ENCODE data around the gene CAMK1D. TPM values are rescaled to one million over a fixed set of nuclear protein-coding genes. Genes with fewer than 3 reads are reported as not detected.
A peak's percentile ranks its signal among the peaks of the same experiment; 100 is the strongest.

Gene CAMK1D
- total RNA-seq, 1 experiment from 2014 or later: 6.0 TPM

DNA sequence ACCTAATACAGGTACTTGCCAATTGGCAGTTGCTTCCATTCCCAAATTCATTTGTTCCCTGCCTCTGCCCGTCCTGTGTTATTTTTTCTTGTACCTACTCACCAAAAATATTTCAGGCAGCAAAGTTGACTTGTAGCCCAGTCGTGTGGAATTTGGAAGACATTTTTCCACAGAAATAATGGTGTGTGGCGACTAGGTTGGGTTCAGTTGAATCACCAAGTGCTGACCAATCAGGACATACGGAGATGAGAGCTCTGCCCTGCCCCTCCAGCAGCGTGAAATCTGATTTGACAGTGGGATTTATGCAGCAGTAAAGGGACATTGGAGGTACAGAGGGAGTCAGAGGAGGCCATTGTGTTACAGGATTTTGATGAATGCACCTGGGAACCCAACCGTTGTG lies 435.3 kb downstream of the CAMK1D start:
- ChIA-PET CTCF (interaction anchor here (0.5 kb wide), 1 partner anchor 266 kb away, joined by 8 read pairs; no protein-coding TSS in a partner anchor), POLR2A (ENCODE audit: unreplicated experiment) (no interaction called here)
- H3K27ac ChIP-seq: no peak overlapping the region
- H3K4me1 ChIP-seq (replicated peaks; ENCODE audit: insufficient read depth): no peaks in the 10 kb centered on the region
- no peak overlapping the region for H3K4me3 ChIP-seq
- H3K4me2 ChIP-seq: no peak overlapping the region
- no peak overlapping the region for H2AFZ ChIP-seq
- no TSS peak for BruUV-seq (replicated peaks)
- no peaks in the 10 kb centered on the region for H3K27me3 ChIP-seq (ENCODE audit: insufficient read depth, low read depth)
- TF ChIP-seq EZH2 (IDR thresholded peaks at IDR 0.05; ENCODE audit: low read depth): no peak
- TF ChIP-seq, protein P1, sequence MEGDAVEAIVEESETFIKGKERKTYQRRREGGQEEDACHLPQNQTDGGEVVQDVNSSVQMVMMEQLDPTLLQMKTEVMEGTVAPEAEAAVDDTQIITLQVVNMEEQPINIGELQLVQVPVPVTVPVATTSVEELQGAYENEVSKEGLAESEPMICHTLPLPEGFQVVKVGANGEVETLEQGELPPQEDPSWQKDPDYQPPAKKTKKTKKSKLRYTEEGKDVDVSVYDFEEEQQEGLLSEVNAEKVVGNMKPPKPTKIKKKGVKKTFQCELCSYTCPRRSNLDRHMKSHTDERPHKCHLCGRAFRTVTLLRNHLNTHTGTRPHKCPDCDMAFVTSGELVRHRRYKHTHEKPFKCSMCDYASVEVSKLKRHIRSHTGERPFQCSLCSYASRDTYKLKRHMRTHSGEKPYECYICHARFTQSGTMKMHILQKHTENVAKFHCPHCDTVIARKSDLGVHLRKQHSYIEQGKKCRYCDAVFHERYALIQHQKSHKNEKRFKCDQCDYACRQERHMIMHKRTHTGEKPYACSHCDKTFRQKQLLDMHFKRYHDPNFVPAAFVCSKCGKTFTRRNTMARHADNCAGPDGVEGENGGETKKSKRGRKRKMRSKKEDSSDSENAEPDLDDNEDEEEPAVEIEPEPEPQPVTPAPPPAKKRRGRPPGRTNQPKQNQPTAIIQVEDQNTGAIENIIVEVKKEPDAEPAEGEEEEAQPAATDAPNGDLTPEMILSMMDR (conservative IDR thresholded peaks at IDR 0.05): no peak
- H3F3A ChIP-seq (ENCODE audit: insufficient read depth, low read depth): no peaks in the 10 kb centered on the region
- no peaks in the 10 kb centered on the region for H3K79me2 ChIP-seq (ENCODE audit: low read depth)
- no peaks in the 10 kb centered on the region for H3K9me2 ChIP-seq (ENCODE audit: insufficient read depth)
- no peak for DNase-seq
- H4K20me1 ChIP-seq (ENCODE audit: insufficient read depth): no peaks in the 10 kb centered on the region
- no peaks in the 10 kb centered on the region for H3K36me3 ChIP-seq (ENCODE audit: low read depth)
- intact Hi-C loops (cut with micrococcal nuclease; ENCODE audit: unreplicated experiment): loop anchor here (5.0 kb wide), 1 partner anchor 118 kb away; no protein-coding TSS in a partner anchor
- H3K9me3 ChIP-seq (ENCODE audit: insufficient read depth, low read depth): no peaks in the 10 kb centered on the region

DNA sequence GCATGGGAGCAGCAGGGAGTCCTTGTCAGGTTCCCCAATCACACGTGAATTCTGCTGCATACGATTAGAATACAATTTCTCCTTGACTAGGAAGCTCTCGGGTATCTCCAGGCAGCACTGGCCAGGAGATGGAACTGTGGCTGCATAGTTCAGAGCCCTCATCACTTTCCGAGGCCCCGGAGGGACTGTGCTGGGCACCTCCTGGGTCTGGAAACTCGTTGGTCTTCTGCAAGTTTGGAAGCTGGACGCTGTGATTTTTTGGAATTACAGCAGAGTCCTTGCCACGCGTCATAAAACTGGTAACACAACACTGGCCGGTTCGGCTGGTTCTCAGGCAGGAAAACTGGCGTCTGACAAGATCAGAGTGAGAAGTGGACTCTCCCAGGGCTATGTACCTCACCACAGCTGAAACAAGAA lies 436.1 kb downstream of the CAMK1D start:
- H3K4me2 ChIP-seq: no peak overlapping the region
- intact Hi-C loops (cut with micrococcal nuclease; ENCODE audit: unreplicated experiment): no loop called here
- BruUV-seq (replicated peaks): no TSS peak
- no peaks in the 10 kb centered on the region for H3K4me1 ChIP-seq (replicated peaks; ENCODE audit: insufficient read depth)
- CTCF ChIA-PET: no interaction called here
- H4K20me1 ChIP-seq (ENCODE audit: insufficient read depth): no peaks in the 10 kb centered on the region
- DNase-seq: peak in 1 of 2 experiments; percentile 20
- POLR2A ChIA-PET (ENCODE audit: unreplicated experiment): no interaction called here
- no peaks in the 10 kb centered on the region for H3K36me3 ChIP-seq (ENCODE audit: low read depth)
- H3K9me2 ChIP-seq (ENCODE audit: insufficient read depth): no peaks in the 10 kb centered on the region
- no peak overlapping the region for H2AFZ ChIP-seq
- H3K79me2 ChIP-seq (ENCODE audit: low read depth): no peaks in the 10 kb centered on the region
- TF ChIP-seq EZH2 (IDR thresholded peaks at IDR 0.05; ENCODE audit: low read depth): no peak
- TF ChIP-seq, protein P1 (conservative IDR thresholded peaks at IDR 0.05): no peak
- no peak overlapping the region for H3K4me3 ChIP-seq
- H3K9me3 ChIP-seq (ENCODE audit: insufficient read depth, low read depth): no peaks in the 10 kb centered on the region
- no peak overlapping the region for H3K27ac ChIP-seq
- H3F3A ChIP-seq (ENCODE audit: insufficient read depth, low read depth): no peaks in the 10 kb centered on the region
- H3K27me3 ChIP-seq (ENCODE audit: insufficient read depth, low read depth): no peaks in the 10 kb centered on the region

DNA sequence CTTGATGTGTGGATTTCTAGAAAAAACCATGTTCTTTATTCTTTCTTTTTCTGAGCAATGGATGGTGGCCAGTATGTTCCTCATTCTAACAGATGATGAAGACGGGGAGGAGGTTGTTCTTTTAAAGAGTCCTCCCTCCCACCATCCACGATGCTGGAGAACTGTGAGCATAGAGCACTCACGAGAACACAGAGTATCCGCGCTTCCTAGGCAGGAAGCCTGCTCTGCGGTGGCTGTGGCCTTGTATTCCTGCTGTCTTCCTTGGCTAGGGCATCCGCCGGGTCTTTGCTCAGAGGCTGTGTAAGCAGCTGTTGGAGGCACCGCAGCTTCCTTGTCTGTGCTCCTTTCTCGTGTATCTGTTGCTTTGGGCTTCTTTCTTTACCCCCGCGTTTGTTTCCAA lies 437.9 kb downstream of the CAMK1D start:
- Histone ChIP-seq H3K9me2 (ENCODE audit: insufficient read depth) (no peaks in the 10 kb centered on the region), H3K36me3 (ENCODE audit: low read depth) (no peaks in the 10 kb centered on the region), H3K9me3 (ENCODE audit: insufficient read depth, low read depth) (no peaks in the 10 kb centered on the region), H3K27me3 (ENCODE audit: insufficient read depth, low read depth) (no peaks in the 10 kb centered on the region), H4K20me1 (ENCODE audit: insufficient read depth) (no peaks in the 10 kb centered on the region), H3K4me3 (no peak overlapping the region), H3K4me2 (no peak overlapping the region), H3K79me2 (ENCODE audit: low read depth) (no peaks in the 10 kb centered on the region), H3K27ac (no peak overlapping the region), H3F3A (ENCODE audit: insufficient read depth, low read depth) (no peaks in the 10 kb centered on the region), H2AFZ (no peak overlapping the region), H3K4me1 (replicated peaks; ENCODE audit: insufficient read depth) (no peaks in the 10 kb centered on the region)
- DNase-seq: no peak
- ChIA-PET CTCF (interaction anchor here (0.6 kb wide), 1 partner anchor 141 kb away, joined by 3 read pairs; no protein-coding TSS in a partner anchor), POLR2A (ENCODE audit: unreplicated experiment) (no interaction called here)
- BruUV-seq (replicated peaks): no TSS peak
- intact Hi-C loops (cut with micrococcal nuclease; ENCODE audit: unreplicated experiment): no loop called here
- TF ChIP-seq, protein P1 (conservative IDR thresholded peaks at IDR 0.05): no peak
- TF ChIP-seq EZH2 (IDR thresholded peaks at IDR 0.05; ENCODE audit: low read depth): no peak

Data from PC-9 (cell line).